ENCODE results near the gene HIVEP2. TPM values are rescaled to one million over a fixed set of nuclear protein-coding genes. Genes with fewer than 3 reads are reported as not detected.
A peak's percentile ranks its signal among the peaks of the same experiment; 100 is the strongest.

Gene HIVEP2
- total RNA-seq, 1 experiment from 2014 or later, result 4.2 TPM

GRCh38 chr6:142842418-142843261 is 102.3 kb downstream of the HIVEP2 start:
- Mint-ChIP-seq H3K9me3 (no peaks in the 10 kb centered on the region), H3K27ac (peak overlapping the region in 1 of 3 experiments; percentile 29; a peak in 1 of 7 replicates), H3K4me1 (peaks cover 58 to 62% of the 10 kb centered on the region in 2 experiments), H3K4me3 (no peak overlapping the region), H3K27me3 (ENCODE audit: low read depth) (no peaks in the 10 kb centered on the region), H3K36me3 (ENCODE audit: insufficient read depth in 1 of 3, low read depth in 3 of 3) (no peaks in the 10 kb centered on the region)
- Histone ChIP-seq H3K23me2 (ENCODE audit: insufficient read length, low read depth, low read length, poor library complexity, severe bottlenecking) (no peaks in the 10 kb centered on the region), H3K79me1 (ENCODE audit: insufficient read depth, low read depth, low read length, poor library complexity, severe bottlenecking) (no peaks in the 10 kb centered on the region), H4K20me1 (ENCODE audit: control insufficient read depth, insufficient read depth, insufficient read length) (no peaks in the 10 kb centered on the region), H4K5ac (ENCODE audit: insufficient read length, low read depth, low read length) (no peak overlapping the region), H3K14ac (ENCODE audit: insufficient read depth, low read length) (no peak overlapping the region), H2AK5ac (ENCODE audit: insufficient read length, low read length) (no peak overlapping the region), H3T11ph (ENCODE audit: low read length) (no peak overlapping the region), H3K4me1 (ENCODE audit: insufficient read depth, low read length) (peaks cover 9% of the 10 kb centered on the region; the same call in 1 of the 2 replicates), H3K18ac (ENCODE audit: insufficient read length, low read depth, low read length) (no peak overlapping the region), H2BK5ac (ENCODE audit: insufficient read length, low read length) (no peak overlapping the region), H4K91ac (ENCODE audit: insufficient read length, low read depth, low read length) (no peak overlapping the region), H3K4me2 (ENCODE audit: insufficient read depth, insufficient read length, low read length) (no peak overlapping the region), H2BK20ac (ENCODE audit: low read depth, low read length, poor library complexity, severe bottlenecking) (no peak overlapping the region), H4K8ac (replicated peaks; ENCODE audit: insufficient read length, low read depth, low read length) (no peak overlapping the region), H2BK15ac (ENCODE audit: low read depth, low read length) (no peak overlapping the region), H3K9ac (ENCODE audit: extremely low read depth, insufficient read length, low read length) (no peak overlapping the region), H2BK120ac (ENCODE audit: low read depth, low read length, poor library complexity, severe bottlenecking) (no peak overlapping the region), H3K9me3 (ENCODE audit: control insufficient read depth, low read depth, low read length) (no peaks in the 10 kb centered on the region), H3K23ac (ENCODE audit: insufficient read length, low read depth, low read length) (no peak overlapping the region), H2AFZ (ENCODE audit: low read length) (no peak overlapping the region), H2BK12ac (ENCODE audit: insufficient read length, low read depth, low read length) (no peak overlapping the region), H3K27ac (ENCODE audit: insufficient read length, low read depth, low read length) (no peak overlapping the region), H3K56ac (ENCODE audit: insufficient read length, low read depth, low read length) (no peak overlapping the region), H3K79me2 (ENCODE audit: insufficient read depth, low read length) (no peaks in the 10 kb centered on the region), H3K4ac (ENCODE audit: low read depth, low read length) (no peak overlapping the region), H3K27me3 (ENCODE audit: insufficient read depth, low read length) (no peaks in the 10 kb centered on the region)
- WGBS (ENCODE audit: extremely low coverage, insufficient read length, low lambda C conversion rate), result no CpG with 5 or more reads among the region's 11 CpGs
- no peak for TF ChIP-seq CTCF (conservative IDR thresholded peaks at IDR 0.05)
- no peak for DNase-seq
